ENCODE data around the gene FAF1. TPM values are rescaled to one million over a fixed set of nuclear protein-coding genes. Genes with fewer than 3 reads are reported as not detected.

Gene FAF1
- total and polyA plus RNA-seq, 4 donors, result 8.6 to 45.0 (median 18.2) TPM

GRCh38 chr1:50820545-50820944, 139.5 kb downstream of the FAF1 start:
- no peak overlapping the region for H3K4me3 ChIP-seq (ENCODE audit: low read depth in 1 of 3, low read length in 3 of 3)
- H3K27ac ChIP-seq (ENCODE audit: low read depth in 1 of 2, low read length in 2 of 2), result no peak overlapping the region
- TF ChIP-seq GABPA (IDR thresholded peaks at IDR 0.05 in 1 of 2, conservative IDR thresholded peaks at IDR 0.05 in 1 of 2) (no peak), FOXA2 (IDR thresholded peaks at IDR 0.05) (no peak), REST (IDR thresholded peaks at IDR 0.05) (no peak), FOXA1 (IDR thresholded peaks at IDR 0.05) (no peak), HNF4A (conservative IDR thresholded peaks at IDR 0.05) (no peak), TAF1 (conservative IDR thresholded peaks at IDR 0.05) (no peak), CTCF (IDR thresholded peaks at IDR 0.05; ENCODE audit: low read depth, low read length, missing input control) (no peak), ZBTB33 (IDR thresholded peaks at IDR 0.05) (no peak), SP1 (IDR thresholded peaks at IDR 0.05) (no peak), HNF4G (IDR thresholded peaks at IDR 0.05) (no peak), RAD21 (IDR thresholded peaks at IDR 0.05) (no peak), RXRA (IDR thresholded peaks at IDR 0.05) (no peak)
- peaks cover 0 to 2% (median 0%) of the 10 kb centered on the region in 4 donors for H3K4me1 ChIP-seq (ENCODE audit: control insufficient read depth in 4 of 4, insufficient read depth in 4 of 4, low read length in 3 of 4)
- no peaks in the 10 kb centered on the region for H3K27me3 ChIP-seq (ENCODE audit: control insufficient read depth in 4 of 4, insufficient read depth in 4 of 4, low read length in 3 of 4)
- H3K9me3 ChIP-seq (ENCODE audit: control insufficient read depth in 4 of 4, low read length in 3 of 4), result no peaks in the 10 kb centered on the region
- H3K9ac ChIP-seq (ENCODE audit: low read depth in 1 of 2, low read length in 2 of 2), result no peak overlapping the region
- no peaks in the 10 kb centered on the region for H3K36me3 ChIP-seq (ENCODE audit: control insufficient read depth in 4 of 4, insufficient read depth in 3 of 4, low read depth in 1 of 4, low read length in 3 of 4)
- no peak for DNase-seq (ENCODE audit: low spot score)
- WGBS, result 97% methylated on average over 2 of the region's 2 CpGs

GRCh38 chr1:50812346-50812745, 147.7 kb downstream of the FAF1 start:
- no peak overlapping the region for H3K9ac ChIP-seq (ENCODE audit: low read depth in 1 of 2, low read length in 2 of 2)
- no peak overlapping the region for H3K27ac ChIP-seq (ENCODE audit: low read depth in 1 of 2, low read length in 2 of 2)
- WGBS, result 94% methylated on average over 4 of the region's 4 CpGs
- no peaks in the 10 kb centered on the region for H3K9me3 ChIP-seq (ENCODE audit: control insufficient read depth in 4 of 4, low read length in 3 of 4)
- H3K4me1 ChIP-seq (ENCODE audit: control insufficient read depth in 4 of 4, insufficient read depth in 4 of 4, low read length in 3 of 4), result peaks cover 0 to 11% (median under 1%) of the 10 kb centered on the region in 4 donors
- no peak for DNase-seq (ENCODE audit: low spot score)
- H3K27me3 ChIP-seq (ENCODE audit: control insufficient read depth in 4 of 4, insufficient read depth in 4 of 4, low read length in 3 of 4), result no peaks in the 10 kb centered on the region
- H3K36me3 ChIP-seq (ENCODE audit: control insufficient read depth in 4 of 4, insufficient read depth in 3 of 4, low read depth in 1 of 4, low read length in 3 of 4), result no peaks in the 10 kb centered on the region
- no peak overlapping the region for H3K4me3 ChIP-seq (ENCODE audit: low read depth in 1 of 3, low read length in 3 of 3)
- TF ChIP-seq FOXA2 (IDR thresholded peaks at IDR 0.05) (no peak), EGR1 (IDR thresholded peaks at IDR 0.05; ENCODE audit: low read depth in 2 of 2) (no peak), RAD21 (IDR thresholded peaks at IDR 0.05) (no peak), HNF4G (IDR thresholded peaks at IDR 0.05) (no peak), GABPA (IDR thresholded peaks at IDR 0.05 in 1 of 2, conservative IDR thresholded peaks at IDR 0.05 in 1 of 2) (no peak), ZBTB33 (IDR thresholded peaks at IDR 0.05) (no peak), HNF4A (conservative IDR thresholded peaks at IDR 0.05) (no peak), SP1 (IDR thresholded peaks at IDR 0.05) (no peak), ATF3 (IDR thresholded peaks at IDR 0.05) (no peak), JUND (IDR thresholded peaks at IDR 0.05) (no peak), TAF1 (conservative IDR thresholded peaks at IDR 0.05) (no peak), NR2F2 (IDR thresholded peaks at IDR 0.05) (no peak), REST (IDR thresholded peaks at IDR 0.05) (no peak)

All from liver (tissue), 9 donors.